Common myeloid progenitor, CD34-positive (primary cell): ENCODE data around the gene CCNL2.

ENCODE experiments used
- CTCF ChIA-PET: fragments of 350-600 bp; sonication (Branson Sonifier 250); formaldehyde crosslinking; loops from one replicate; lab custom pipeline; 2021; ENCODE audit warnings: antibody characterized with exemption; lab: Charles Lee
- POLR2A ChIA-PET: fragments of 350-600 bp; sonication (Branson Sonifier 250); formaldehyde crosslinking; loops from one replicate; lab custom pipeline; 2021; ENCODE audit warnings: antibody characterized with exemption; lab: Charles Lee
- DNase-seq, 3 donors: peaks; one replicate each; pipeline versions ENCODE4 v3.0.0 to v3.0.0-alpha.2; 2013
- H3K27ac ChIP-seq, 2 experiments: 1 replicate in 1 of 2; 2 replicates in 1 of 2; pipeline ENCODE4 v1.7.0; 2013; ENCODE audit warnings: inconsistent platforms in 2 of 2, low read length in 2 of 2, mild to moderate bottlenecking in 2 of 2, low read depth in 1 of 2, moderate library complexity in 1 of 2; ENCODE audit not compliant: severe bottlenecking in 2 of 2, insufficient read depth in 1 of 2, poor library complexity in 1 of 2
- H3K27me3 ChIP-seq, 5 experiments: replicated peaks in 2 of 5; 1 replicate in 3 of 5; 2 replicates in 2 of 5; pipeline versions ENCODE4 v1.6.1 to v1.7.0; 2013; ENCODE audit warnings: low read length in 4 of 5, mild to moderate bottlenecking in 2 of 5, moderate library complexity in 2 of 5, inconsistent platforms in 1 of 5; ENCODE audit not compliant: insufficient read depth in 5 of 5, control insufficient read depth in 4 of 5
- H3K36me3 ChIP-seq, 4 experiments: 1 replicate in 2 of 4; 2 replicates in 2 of 4; pipeline versions ENCODE4 v1.6.1 to v1.7.0; 2013; ENCODE audit warnings: low read length in 3 of 4, control low read depth in 1 of 4, mild to moderate bottlenecking in 1 of 4; ENCODE audit not compliant: control insufficient read depth in 4 of 4, insufficient read depth in 4 of 4
- H3K4me1 ChIP-seq, 4 experiments: 1 replicate in 3 of 4; 2 replicates in 1 of 4; pipeline versions ENCODE4 v1.6.1 to v1.7.1; 2013; ENCODE audit warnings: low read length in 3 of 4, mild to moderate bottlenecking in 3 of 4, control low read depth in 1 of 4, inconsistent platforms in 1 of 4, moderate library complexity in 1 of 4; ENCODE audit not compliant: control insufficient read depth in 4 of 4, insufficient read depth in 4 of 4; ENCODE audit errors: control extremely low read depth in 1 of 4
- H3K4me3 ChIP-seq, 7 experiments: 1 replicate in 4 of 7; 2 replicates in 3 of 7; pipeline versions ENCODE4 v1.5.1 to v1.7.0; 2013; ENCODE audit warnings: mild to moderate bottlenecking in 7 of 7, low read length in 6 of 7, moderate library complexity in 6 of 7, inconsistent platforms in 2 of 7, low read depth in 2 of 7, control low read depth in 1 of 7; ENCODE audit not compliant: insufficient read depth in 4 of 7, control insufficient read depth in 1 of 7; ENCODE audit errors: extremely low read depth in 1 of 7
- H3K9me3 ChIP-seq, 5 experiments: 1 replicate in 4 of 5; 2 replicates in 1 of 5; pipeline versions ENCODE4 v1.6.1 to v1.7.1; 2013; ENCODE audit warnings: low read length in 4 of 5, mild to moderate bottlenecking in 2 of 5, inconsistent platforms in 1 of 5, low read depth in 1 of 5, moderate library complexity in 1 of 5; ENCODE audit not compliant: control insufficient read depth in 4 of 5, insufficient read depth in 2 of 5; ENCODE audit errors: control extremely low read depth in 1 of 5
- WGBS: methylation state at CpG from one replicate; pipeline ENCODE4 v1.1.5; 2013; ENCODE audit not compliant: insufficient coverage; 5-methylcytosine and 5-hydroxymethylcytosine counted together

Gene CCNL2

GRCh38 chr1:1377540-1378205, 21.5 kb downstream of the CCNL2 start:
- 95% methylated on average over 8 of the region's 16 CpGs for WGBS
- DNase-seq = no peak
- H3K9me3 ChIP-seq = no peaks in the 10 kb centered on the region
- peaks cover 0 to 28% (median 20%) of the 10 kb centered on the region in 4 experiments for H3K4me1 ChIP-seq
- no peak overlapping the region for H3K4me3 ChIP-seq
- ChIA-PET POLR2A (no interaction called here), CTCF (interaction anchor here (0.6 to 1.0 kb wide), 2 partner anchors 34 to 63 kb away, joined by 3 read pairs; no protein-coding TSS in a partner anchor)
- no peak overlapping the region for H3K27ac ChIP-seq
- H3K27me3 ChIP-seq = no peaks in the 10 kb centered on the region
- H3K36me3 ChIP-seq = peaks cover 0 to 27% (median 7%) of the 10 kb centered on the region in 4 experiments

GRCh38 chr1:1376551-1377226, 22.4 kb downstream of the CCNL2 start:
- Histone ChIP-seq H3K4me1 (peaks cover 0 to 37% (median 27%) of the 10 kb centered on the region in 4 experiments), H3K27me3 (no peaks in the 10 kb centered on the region), H3K4me3 (no peak overlapping the region), H3K27ac (peak overlapping the region in 1 of 2 experiments; percentile 91), H3K9me3 (no peaks in the 10 kb centered on the region), H3K36me3 (peaks cover 0 to 24% (median 7%) of the 10 kb centered on the region in 4 experiments)
- WGBS = 91% methylated on average over 9 of the region's 10 CpGs
- ChIA-PET POLR2A (interaction anchor here (1.7 kb wide), 1 partner anchor 23 kb away, joined by 10 read pairs; the partner anchor contains the start of gene CCNL2), CTCF (no interaction called here)
- no peak for DNase-seq

- H3K4me3 ChIP-seq = peak within 1 kb of the TSS; percentile 77 to 97 (median 90)
- WGBS = under 1% methylated on average over 81 of the region's 85 CpGs
- POLR2A ChIA-PET = interaction anchor here (0.6 to 1.7 kb wide), 5 partner anchors 12 to 469 kb away, joined by 3 to 10 read pairs (median 4); partner anchors contain the start of gene CCNL2
- H3K4me1 ChIP-seq = peaks cover 0 to 47% (median 40%) of the 10 kb centered on the region in 4 experiments
- H3K9me3 ChIP-seq = no peaks in the 10 kb centered on the region
- peaks cover 0 to 19% (median 5%) of the 10 kb centered on the region in 4 experiments for H3K36me3 ChIP-seq
- H3K27me3 ChIP-seq = peaks cover 0 to 6% (median 0%) of the 10 kb centered on the region in 5 experiments
- peak within 1 kb of the TSS; percentile 85 to 91 for H3K27ac ChIP-seq
- peak; percentile 99 to 100 (median 100) for DNase-seq
- CTCF ChIA-PET = interaction anchor here (0.6 to 1.6 kb wide), 7 partner anchors 10 to 66 kb away, joined by 3 to 5 read pairs (median 3); partner anchors contain the start of gene CCNL2
Measured at GRCh38 chr1:1374929-1375662, 24.0 kb downstream of the CCNL2 start, which contains the start of gene AURKAIP1. TSS of gene AURKAIP1 (minus strand) at chr1:1375207. CDS start at chr1:1374756, 451 bp downstream.

GRCh38 chr1:1374589-1374928, 24.6 kb downstream of the CCNL2 start:
- CTCF ChIA-PET = interaction anchor here (0.6 to 1.6 kb wide), 4 partner anchors 9 to 28 kb away, joined by 3 to 5 read pairs (median 4); no protein-coding TSS in a partner anchor
- H3K27ac ChIP-seq = peak overlapping the region; percentile 85 to 91
- no peaks in the 10 kb centered on the region for H3K9me3 ChIP-seq
- POLR2A ChIA-PET = interaction anchor here (1.7 kb wide), 1 partner anchor 25 kb away, joined by 10 read pairs; the partner anchor contains the start of gene CCNL2
- peaks cover 0 to 8% (median 0%) of the 10 kb centered on the region in 5 experiments for H3K27me3 ChIP-seq
- H3K4me1 ChIP-seq = peaks cover 0 to 47% (median 40%) of the 10 kb centered on the region in 4 experiments
- H3K4me3 ChIP-seq = peak overlapping the region; percentile 77 to 97 (median 90)
- WGBS = 1% methylated on average over 22 of the region's 24 CpGs
- DNase-seq = no peak
- H3K36me3 ChIP-seq = peaks cover 0 to 19% (median 5%) of the 10 kb centered on the region in 4 experiments

GRCh38 chr1:1373815-1374588, 25.1 kb downstream of the CCNL2 start:
- ChIA-PET CTCF (interaction anchor here (0.6 to 1.6 kb wide), 4 partner anchors 9 to 60 kb away, joined by 3 to 5 read pairs (median 4); no protein-coding TSS in a partner anchor), POLR2A (no interaction called here)
- peaks cover 0 to 47% (median 40%) of the 10 kb centered on the region in 4 experiments for H3K4me1 ChIP-seq
- peak overlapping the region; percentile 77 to 97 (median 90) for H3K4me3 ChIP-seq
- 63% methylated on average over 52 of the region's 52 CpGs for WGBS
- H3K36me3 ChIP-seq = peaks cover 0 to 19% (median 5%) of the 10 kb centered on the region in 4 experiments
- DNase-seq = no peak
- no peaks in the 10 kb centered on the region for H3K9me3 ChIP-seq
- H3K27ac ChIP-seq = peak overlapping the region in 1 of 2 experiments; percentile 91
- H3K27me3 ChIP-seq = peaks cover 0 to 12% (median 0%) of the 10 kb centered on the region in 5 experiments
